GM12875 (cell line): Measurements from ENCODE around the gene MMP11.

ENCODE experiments used
- H3K4me3 ChIP-seq: one replicate; pipeline ENCODE4 v1.5.1; 2011; ENCODE audit warnings: low read depth, low read length, control low read depth
- CTCF ChIP-seq: IDR thresholded peaks from 2 replicates; pipeline ENCODE4 v1.5.1; 2011; ENCODE audit warnings: low read depth, mild to moderate bottlenecking, control low read depth, inconsistent platforms, low read length, moderate library complexity, borderline replicate concordance; ENCODE audit not compliant: insufficient read depth

The MMP11 gene

DNA sequence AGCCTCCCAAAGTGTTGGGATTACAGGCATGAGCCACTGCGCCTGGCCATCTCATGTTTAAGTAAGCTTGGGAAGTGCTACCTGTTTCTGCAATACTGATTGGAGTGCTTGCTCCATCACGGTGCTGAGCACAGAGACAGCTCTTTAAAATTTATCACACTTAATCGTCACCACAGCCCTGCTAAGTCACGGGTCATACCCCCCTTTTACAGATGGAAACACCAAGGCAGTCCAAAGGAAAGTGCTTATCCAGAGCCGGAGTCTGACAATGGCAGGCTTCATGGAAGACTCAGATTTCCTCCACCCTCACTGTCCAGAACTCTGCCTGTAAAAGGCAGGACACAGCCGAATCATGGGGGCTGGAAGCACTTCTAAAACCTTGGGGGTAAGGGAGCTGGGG lies 12.6 kb upstream of the MMP11 start:
- TF ChIP-seq CTCF = no peak
- no peak overlapping the region for H3K4me3 ChIP-seq

DNA sequence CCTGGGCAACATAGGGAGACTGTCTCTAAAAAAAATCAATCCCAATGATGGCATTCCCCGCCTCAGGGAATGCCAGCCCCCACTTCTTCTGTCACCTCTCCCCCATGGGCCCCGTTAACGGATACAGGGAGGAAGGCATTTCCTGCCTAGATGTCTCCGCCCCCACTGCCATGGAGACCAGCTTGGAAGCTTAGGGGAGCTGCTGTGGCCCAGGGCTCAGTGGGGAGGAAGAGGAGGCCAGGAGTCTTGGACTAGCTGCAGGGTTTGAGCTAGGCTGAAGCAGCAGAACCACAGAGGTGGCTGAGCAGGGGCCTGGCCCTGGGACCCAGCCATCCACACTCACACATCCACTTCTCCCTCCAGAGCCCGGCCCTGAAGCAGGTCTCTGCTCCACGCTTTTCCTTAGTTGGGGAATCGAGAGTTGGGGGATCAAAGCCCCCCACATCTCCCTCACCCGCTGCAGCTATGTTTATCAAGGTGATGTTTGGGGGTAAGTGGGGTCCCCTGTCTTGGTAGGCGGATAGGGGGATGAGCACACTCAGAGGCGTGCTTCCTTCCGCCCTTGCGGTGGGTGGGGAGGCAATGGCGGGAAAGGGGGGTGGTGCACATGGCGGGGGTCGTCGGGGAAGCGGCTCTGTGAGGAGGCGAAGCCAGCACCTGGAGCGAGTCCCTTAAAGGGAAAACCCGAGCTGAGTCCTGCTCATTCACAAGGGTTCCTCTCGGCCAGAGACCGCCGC lies 9.6 kb upstream of the MMP11 start, which contains the start of gene C22orf15:
C22orf15 (plus strand) TSS at position 149 of the 737 bp plus-strand sequence; CDS start at position 466, 317 bp downstream.
- peak within 1 kb of the TSS; percentile 38 for H3K4me3 ChIP-seq
- TF ChIP-seq CTCF = no peak

DNA sequence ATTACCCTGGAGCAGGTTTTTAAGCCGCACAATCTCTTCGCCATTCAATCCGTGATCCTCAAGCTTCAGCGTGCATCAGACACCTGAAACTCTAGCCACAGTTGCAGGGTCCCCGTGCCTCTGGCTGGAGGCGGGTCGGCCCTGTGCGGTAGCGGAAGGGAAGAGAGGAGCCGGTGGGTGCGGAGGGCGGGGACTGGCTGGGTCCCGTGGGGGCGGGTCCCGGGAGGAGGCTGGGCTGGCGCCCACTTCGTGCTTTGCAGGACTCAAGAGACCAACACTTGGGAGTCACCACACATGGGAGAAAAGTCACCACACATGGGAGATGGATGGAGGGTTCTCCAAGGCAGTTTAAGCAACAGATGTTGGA lies 9.1 kb upstream of the MMP11 start:
- TF ChIP-seq CTCF = no peak
- H3K4me3 ChIP-seq = peak overlapping the region; percentile 38

GRCh38 chr22:23763954-23764353 lies 8.7 kb upstream of the MMP11 start:
- H3K4me3 ChIP-seq = peak overlapping the region; percentile 38
- TF ChIP-seq CTCF = no peak

GRCh38 chr22:23764899-23765881 lies 7.5 kb upstream of the MMP11 start:
- H3K4me3 ChIP-seq = no peak overlapping the region
- TF ChIP-seq CTCF = no peak

GRCh38 chr22:23767303-23767672 lies 5.4 kb upstream of the MMP11 start:
- H3K4me3 ChIP-seq = peak overlapping the region; percentile 91
- no peak for TF ChIP-seq CTCF
